Measurements from ENCODE around the gene PRX. TPM values are rescaled to one million over a fixed set of nuclear protein-coding genes. Genes with fewer than 3 reads are reported as not detected.
"Not testable (repeated sequence)": the region's sequence is repeated elsewhere in the genome, so short reads cannot be mapped to it uniquely, and the experiment has no call there.

Gene PRX
- total and polyA plus RNA-seq, 3 donors from 2014 or later = 3.6 to 5.1 (median 4.9) TPM

DNA sequence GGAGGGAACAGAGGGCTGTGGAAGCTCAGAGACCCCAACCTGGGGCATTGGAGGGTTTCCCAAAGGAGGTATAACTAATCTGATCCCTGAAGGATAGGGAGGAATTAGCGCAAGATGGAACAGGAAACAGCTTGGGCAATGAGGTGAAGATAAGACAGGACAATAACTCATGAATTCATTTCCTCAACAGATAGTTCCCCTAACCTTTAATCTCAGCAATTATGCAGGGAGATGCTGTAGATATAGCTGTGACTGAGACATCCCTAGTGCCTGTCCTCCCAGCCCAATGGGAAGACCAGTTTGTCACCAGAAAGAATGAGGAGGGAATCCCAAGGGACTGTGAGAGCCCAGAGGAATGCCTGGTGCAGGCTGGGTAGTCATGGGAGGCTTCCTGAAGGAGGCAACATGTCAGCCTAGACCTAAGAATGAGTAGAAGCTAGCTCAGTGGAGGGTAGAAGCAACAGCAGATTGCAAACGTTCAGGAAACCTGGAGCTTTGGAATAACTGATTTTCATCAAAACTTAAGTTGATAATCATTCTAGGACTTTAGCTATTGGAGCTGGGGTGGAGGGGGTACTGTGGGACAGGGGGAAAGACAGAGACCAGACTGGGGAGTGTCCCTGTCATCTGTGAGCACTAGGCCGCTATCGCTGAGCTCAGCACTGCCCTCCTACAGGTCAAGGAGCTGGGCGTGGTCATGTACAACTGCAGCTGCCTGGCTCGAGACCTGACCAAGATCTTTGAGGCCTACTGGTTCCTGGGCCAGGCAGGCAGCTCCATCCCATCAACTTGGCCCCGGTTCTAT, 42.0 kb downstream of the PRX start:
- no peaks in the 10 kb centered on the region for H3K36me3 ChIP-seq (ENCODE audit: low read depth, missing control alignments)
- DNase-seq = no peak
- WGBS, 2 donors = 84 to 96% methylated on average over 5 to 7 of the region's 7 CpGs
- H3K4me1 ChIP-seq = no peaks in the 10 kb centered on the region
- TF ChIP-seq POLR2A (IDR thresholded peaks at IDR 0.05) = no peak
- no peak for TF ChIP-seq CTCF (IDR thresholded peaks at IDR 0.05)
- H3K9me3 ChIP-seq = no peaks in the 10 kb centered on the region
- H3K4me3 ChIP-seq = no peak overlapping the region
- intact Hi-C loops (cut with DNase I; ENCODE audit: low total_unique reads) = no loop called here
- no peak overlapping the region for H3K27ac ChIP-seq
- no peaks in the 10 kb centered on the region for H3K27me3 ChIP-seq

DNA sequence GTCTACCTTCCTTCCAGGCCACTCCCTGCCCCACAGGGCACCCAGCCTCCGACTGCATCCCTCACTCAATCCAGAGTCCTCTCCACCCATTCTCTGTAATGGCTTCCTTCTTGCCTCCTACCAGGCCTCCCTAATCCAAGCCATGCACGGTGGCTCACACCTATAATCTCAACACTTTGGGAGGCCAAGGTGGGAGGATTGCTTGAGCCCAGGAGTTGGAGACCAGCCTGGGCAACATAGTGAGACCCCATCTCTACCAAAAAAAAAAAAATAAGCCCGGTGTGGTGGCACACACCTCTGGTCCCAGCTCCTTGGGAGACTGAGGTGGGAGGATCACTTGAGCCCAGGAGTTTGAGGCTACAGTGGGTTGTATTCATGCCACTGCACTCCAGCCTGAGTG, 42.9 kb downstream of the PRX start:
- H3K27ac ChIP-seq; H3K36me3 ChIP-seq (ENCODE audit: low read depth, missing control alignments); intact Hi-C loops (cut with DNase I; ENCODE audit: low total_unique reads); H3K4me3 ChIP-seq; H3K27me3 ChIP-seq; H3K4me1 ChIP-seq; DNase-seq; H3K9me3 ChIP-seq: not testable (repeated sequence)
- 82 to 93% methylated on average over 3 of the region's 3 CpGs for WGBS, 2 donors

DNA sequence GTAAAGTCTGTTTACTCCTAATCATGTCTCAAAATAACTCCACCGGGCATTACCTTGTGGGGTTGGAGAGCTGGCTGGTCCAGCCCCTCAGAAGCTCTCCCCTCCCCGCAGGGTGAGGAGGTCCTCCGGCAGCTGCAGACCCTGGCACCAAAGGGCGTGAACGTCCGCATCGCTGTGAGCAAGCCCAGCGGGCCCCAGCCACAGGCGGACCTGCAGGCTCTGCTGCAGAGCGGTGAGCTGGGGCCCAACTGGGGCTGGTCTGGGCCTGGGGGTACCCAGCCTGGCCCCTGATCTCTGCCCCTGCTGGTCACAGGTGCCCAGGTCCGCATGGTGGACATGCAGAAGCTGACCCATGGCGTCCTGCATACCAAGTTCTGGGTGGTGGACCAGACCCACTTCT, 43.4 kb downstream of the PRX start:
- H3K4me3 ChIP-seq = no peak overlapping the region
- DNase-seq = no peak
- no peak overlapping the region for H3K27ac ChIP-seq
- peaks cover 3% of the 10 kb centered on the region for H3K4me1 ChIP-seq
- intact Hi-C loops (cut with DNase I; ENCODE audit: low total_unique reads) = no loop called here
- no peaks in the 10 kb centered on the region for H3K36me3 ChIP-seq (ENCODE audit: low read depth, missing control alignments)
- no peaks in the 10 kb centered on the region for H3K9me3 ChIP-seq
- 90 to 92% methylated on average over 4 to 12 of the region's 12 CpGs for WGBS, 2 donors
- no peaks in the 10 kb centered on the region for H3K27me3 ChIP-seq
- no peak for TF ChIP-seq CTCF (IDR thresholded peaks at IDR 0.05)
- no peak for TF ChIP-seq POLR2A (IDR thresholded peaks at IDR 0.05)

DNA sequence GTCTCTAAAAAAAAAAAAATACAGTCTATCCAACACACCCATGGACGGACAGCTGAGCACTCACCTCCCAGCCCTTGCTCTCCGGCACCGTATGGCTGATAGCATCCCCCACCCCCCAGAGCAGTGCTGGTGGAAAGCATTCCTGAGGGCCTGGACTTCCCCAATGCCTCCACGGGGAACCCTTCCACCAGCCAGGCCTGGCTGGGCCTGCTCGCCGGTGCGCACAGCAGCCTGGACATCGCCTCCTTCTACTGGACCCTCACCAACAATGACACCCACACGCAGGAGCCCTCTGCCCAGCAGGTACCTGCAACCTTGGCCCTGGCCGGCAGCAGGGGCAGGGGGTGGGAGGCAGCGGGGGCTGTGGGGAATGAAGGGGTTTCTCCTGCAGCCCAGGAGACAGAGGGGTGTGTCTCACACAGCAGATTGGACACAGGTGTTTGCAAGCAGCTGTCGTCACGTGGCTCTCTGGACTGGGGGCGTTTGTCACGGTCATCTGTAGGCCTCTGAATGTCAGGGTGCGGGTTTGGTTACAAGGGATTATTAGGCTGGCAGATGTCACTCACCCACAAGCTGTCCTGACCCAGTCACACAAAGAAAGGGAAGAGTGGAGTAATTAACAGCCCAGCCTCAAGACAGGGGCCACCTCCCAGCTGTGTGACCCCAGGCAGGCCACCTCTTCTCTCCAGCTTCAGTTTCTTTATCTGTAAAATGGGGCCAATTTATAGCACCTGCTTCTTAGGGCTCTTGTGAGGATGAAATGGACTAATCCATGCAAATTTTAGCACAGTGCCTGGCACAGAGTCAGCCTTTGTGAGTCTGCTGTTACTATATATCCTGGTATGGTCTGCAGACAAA, 45.4 kb downstream of the PRX start:
- no peak overlapping the region for H3K4me3 ChIP-seq
- H3K27me3 ChIP-seq = no peaks in the 10 kb centered on the region
- WGBS, 2 donors = 85 to 86% methylated on average over 14 to 16 of the region's 16 CpGs
- no peaks in the 10 kb centered on the region for H3K36me3 ChIP-seq (ENCODE audit: low read depth, missing control alignments)
- intact Hi-C loops (cut with DNase I; ENCODE audit: low total_unique reads) = no loop called here
- no peak overlapping the region for H3K27ac ChIP-seq
- DNase-seq = no peak
- peaks cover 3% of the 10 kb centered on the region for H3K4me1 ChIP-seq
- TF ChIP-seq CTCF (IDR thresholded peaks at IDR 0.05) = no peak
- no peak for TF ChIP-seq POLR2A (IDR thresholded peaks at IDR 0.05)
- H3K9me3 ChIP-seq = no peaks in the 10 kb centered on the region
